ENCODE data around the gene POLR3A.

DNA sequence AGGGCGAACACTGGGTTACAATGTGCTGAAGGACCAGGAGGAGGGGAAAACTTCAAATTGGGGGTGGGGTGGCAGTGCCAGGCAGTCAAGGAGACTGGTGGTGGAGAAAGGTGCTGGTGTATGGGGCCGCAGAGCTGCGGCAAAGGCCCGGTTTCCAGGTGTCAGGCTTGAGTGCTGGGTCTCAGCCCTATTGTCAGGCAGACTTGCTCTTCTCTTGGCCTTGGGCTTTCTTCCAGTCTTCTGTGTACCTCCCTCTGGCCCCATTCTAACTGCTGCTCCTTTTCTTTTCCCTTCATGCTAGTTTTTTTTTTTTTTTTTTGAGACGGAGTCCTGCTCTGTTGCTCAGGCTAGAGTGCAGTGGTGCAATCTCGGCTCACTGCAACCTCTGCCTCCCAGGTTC, 51.0 kb downstream of the POLR3A start:
- TF ChIP-seq, protein P1, sequence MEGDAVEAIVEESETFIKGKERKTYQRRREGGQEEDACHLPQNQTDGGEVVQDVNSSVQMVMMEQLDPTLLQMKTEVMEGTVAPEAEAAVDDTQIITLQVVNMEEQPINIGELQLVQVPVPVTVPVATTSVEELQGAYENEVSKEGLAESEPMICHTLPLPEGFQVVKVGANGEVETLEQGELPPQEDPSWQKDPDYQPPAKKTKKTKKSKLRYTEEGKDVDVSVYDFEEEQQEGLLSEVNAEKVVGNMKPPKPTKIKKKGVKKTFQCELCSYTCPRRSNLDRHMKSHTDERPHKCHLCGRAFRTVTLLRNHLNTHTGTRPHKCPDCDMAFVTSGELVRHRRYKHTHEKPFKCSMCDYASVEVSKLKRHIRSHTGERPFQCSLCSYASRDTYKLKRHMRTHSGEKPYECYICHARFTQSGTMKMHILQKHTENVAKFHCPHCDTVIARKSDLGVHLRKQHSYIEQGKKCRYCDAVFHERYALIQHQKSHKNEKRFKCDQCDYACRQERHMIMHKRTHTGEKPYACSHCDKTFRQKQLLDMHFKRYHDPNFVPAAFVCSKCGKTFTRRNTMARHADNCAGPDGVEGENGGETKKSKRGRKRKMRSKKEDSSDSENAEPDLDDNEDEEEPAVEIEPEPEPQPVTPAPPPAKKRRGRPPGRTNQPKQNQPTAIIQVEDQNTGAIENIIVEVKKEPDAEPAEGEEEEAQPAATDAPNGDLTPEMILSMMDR (IDR thresholded peaks at IDR 0.05) = no peak
- TF ChIP-seq POLR2A (IDR thresholded peaks at IDR 0.05) = no peak
